K562 (cell line): ENCODE measurements around the gene NEXN. TPM values are rescaled to one million over a fixed set of nuclear protein-coding genes. Genes with fewer than 3 reads are reported as not detected.
A peak's percentile ranks its signal among the peaks of the same experiment; 100 is the strongest.

ENCODE experiments used
- ATAC-seq: fragments of 200-7000 bp; cut with Tn5 transposase; 3 replicates; pipeline ENCODE4 v1.9.1; 2020; ENCODE audit warnings: moderate library complexity
- BruUV-seq: library from RNA; stranded (reverse); fragments of 400-500 nt; replicated peaks from 2 replicates; lab custom pipeline; 2021; lab: Mats Ljungman, UMichigan
- CTCF ChIA-PET: fragments of 300-600 bp; formaldehyde crosslinking; extraction: SDS; loops from one replicate; lab custom pipeline; 2021; ENCODE audit warnings: low intra/inter-chr PET ratio; lab: Yijun Ruan, JAX
- POLR2A ChIA-PET: fragments of 300-600, 350-650 bp; sonication (Branson Sonifier 250); formaldehyde crosslinking; extraction: SDS; loops from one replicate; lab custom pipeline; 2021; ENCODE audit warnings: antibody characterized with exemption, inconsistent platforms; lab: Yijun Ruan, JAX
- DNase-seq, 4 experiments: peaks; one replicate each; pipeline versions ENCODE4 v3.0.0 to v3.0.0-alpha.2; 2011 to 2018; ENCODE audit warnings: low spot score in 3 of 4, mixed read lengths in 3 of 4; ENCODE audit errors: extremely low read depth in 1 of 4
- FAIRE-seq: peaks from 2 replicates; lab custom pipeline; 2011; peaks lifted over from hg19 to GRCh38; lab: Jason Lieb, UNC
- H2AFZ ChIP-seq: 2 replicates; pipeline ENCODE4 v1.6.0; 2011; ENCODE audit warnings: low read depth, low read length, control low read depth, inconsistent platforms
- H3K27ac ChIP-seq: fragments of 200-600 bp; 3 replicates; pipeline ENCODE4 v1.8.0; 2011; ENCODE audit warnings: low read depth, mild to moderate bottlenecking, control low read depth, inconsistent platforms, low read length, moderate library complexity, mixed read lengths; ENCODE audit errors: extremely low read depth
- H3K27me3 ChIP-seq, 2 experiments: fragments of 300-600 bp in 1 of 2; 2 replicates in 1 of 2; 3 replicates in 1 of 2; pipeline versions ENCODE4 v1.6.0 to v1.8.0; 2011; ENCODE audit warnings: inconsistent platforms in 2 of 2, low read length in 2 of 2, mild to moderate bottlenecking in 1 of 2, mixed read lengths in 1 of 2, moderate library complexity in 1 of 2; ENCODE audit not compliant: control insufficient read depth in 2 of 2, insufficient read depth in 2 of 2
- H3K36me3 ChIP-seq: fragments of 300-600 bp; 3 replicates; pipeline ENCODE4 v1.8.0; 2011; ENCODE audit warnings: mild to moderate bottlenecking, low read length, inconsistent platforms; ENCODE audit not compliant: control insufficient read depth, insufficient read depth
- H3K4me1 ChIP-seq, 2 experiments: fragments of 200-600 bp in 1 of 2; replicated peaks in 1 of 2; 2 replicates in 1 of 2; 3 replicates in 1 of 2; pipeline versions ENCODE4 v1.5.1 to v1.8.0; 2011; ENCODE audit warnings: inconsistent platforms in 2 of 2, low read length in 2 of 2, mild to moderate bottlenecking in 1 of 2, mixed read lengths in 1 of 2, moderate library complexity in 1 of 2; ENCODE audit not compliant: control insufficient read depth in 2 of 2, insufficient read depth in 2 of 2
- H3K4me2 ChIP-seq: 2 replicates; pipeline ENCODE4 v1.6.1; 2011; ENCODE audit warnings: low read length, control low read depth, inconsistent platforms, mixed read lengths; ENCODE audit not compliant: insufficient read depth
- H3K4me3 ChIP-seq: fragments of 200-600 bp; sonication (generic), shearing (Covaris generic); 2 replicates; pipeline ENCODE4 v1.5.1; 2016; ENCODE audit warnings: control low read depth, inconsistent platforms
- H3K79me2 ChIP-seq: fragments of 200-600 bp; 3 replicates; pipeline ENCODE4 v1.8.0; 2011; ENCODE audit warnings: low read length, inconsistent platforms; ENCODE audit not compliant: control insufficient read depth, insufficient read depth
- H3K9ac ChIP-seq, 2 experiments: 2 replicates each; pipeline versions ENCODE4 v1.6.0 to v1.6.1; 2011; ENCODE audit warnings: low read depth in 2 of 2, low read length in 2 of 2, control low read depth in 1 of 2, inconsistent platforms in 1 of 2, mild to moderate bottlenecking in 1 of 2, mixed read lengths in 1 of 2; ENCODE audit not compliant: insufficient read depth in 1 of 2
- H3K9me1 ChIP-seq: one replicate; pipeline ENCODE4 v1.6.0; 2011; ENCODE audit warnings: inconsistent platforms, mild to moderate bottlenecking, low read length, moderate library complexity; ENCODE audit not compliant: control insufficient read depth, insufficient read depth
- H3K9me3 ChIP-seq: replicated peaks from 2 replicates; pipeline ENCODE4 v1.5.1; 2011; ENCODE audit warnings: low read depth, low read length, inconsistent platforms; ENCODE audit not compliant: control insufficient read depth, insufficient read depth
- H4K20me1 ChIP-seq: replicated peaks from 2 replicates; pipeline ENCODE4 v1.6.1; 2011; ENCODE audit warnings: low read length, inconsistent platforms, mixed read lengths; ENCODE audit not compliant: control insufficient read depth, insufficient read depth
- ATF4 ChIP-seq: fragments of 450-650 bp; formaldehyde crosslinking; IDR thresholded peaks from 2 replicates; pipeline ENCODE4 v1.4.0; 2022; ENCODE audit warnings: mild to moderate bottlenecking, moderate library complexity
- HINFP ChIP-seq: fragments of 450-650 bp; conservative IDR thresholded peaks from 2 replicates; pipeline ENCODE4 v1.6.1; 2016; ENCODE audit warnings: missing genetic modification characterization, low read depth, mild to moderate bottlenecking, control low read depth, missing compliant biosample characterization
- KAT8 ChIP-seq: fragments of 450-650 bp; IDR thresholded peaks from 2 replicates; pipeline ENCODE4 v1.6.1; 2016; ENCODE audit warnings: low read depth, mild to moderate bottlenecking
- MTA1 ChIP-seq: fragments of 450-650 bp; IDR thresholded peaks from 2 replicates; pipeline ENCODE4 v1.6.1; 2017; ENCODE audit warnings: borderline replicate concordance
- PCBP2 ChIP-seq: fragments of 200-400 bp; formaldehyde crosslinking; IDR thresholded peaks from 2 replicates; pipeline ENCODE4 v1.6.1; 2018; ENCODE audit warnings: low read length, low read depth, mild to moderate bottlenecking, moderate library complexity; ENCODE audit not compliant: poor library complexity, severe bottlenecking
- PRPF4 ChIP-seq: fragments of 200-400 bp; formaldehyde crosslinking; IDR thresholded peaks from one replicate; pipeline ENCODE4 v1.6.1; 2017; ENCODE audit warnings: low read length, low read depth, mild to moderate bottlenecking; ENCODE audit not compliant: insufficient read depth, poor library complexity, severe bottlenecking
- RBM15 ChIP-seq: fragments of 200-400 bp; formaldehyde crosslinking; IDR thresholded peaks from 2 replicates; pipeline ENCODE4 v1.6.1; 2018; ENCODE audit warnings: mild to moderate bottlenecking, low read length, moderate library complexity; ENCODE audit not compliant: insufficient read depth
- ZNF24 ChIP-seq: fragments of 450-650 bp; IDR thresholded peaks from 2 replicates; pipeline ENCODE4 v1.6.1; 2016
- WGBS: fragments of 100-300 bp; shearing (Covaris generic); methylation state at CpG from one replicate; pipeline ENCODE4 v1.1.6; 2016; ENCODE audit warnings: low coverage, mixed read lengths; ENCODE audit not compliant: insufficient coverage; ENCODE audit errors: missing lambda C conversion rate; 5-methylcytosine and 5-hydroxymethylcytosine counted together
- in situ Hi-C: fragments of 300-500 bp; cut with MboI; formaldehyde crosslinking; loops from 4 replicates; pipeline ENCODE4 v1.15.0; 2018; ENCODE audit warnings: inconsistent platforms, mixed read lengths
- intact Hi-C: fragments of 100-400 bp; cut with micrococcal nuclease; formaldehyde crosslinking; loops from 2 replicates; pipeline ENCODE4 v1.14.2; 2022
- polyA plus RNA-seq, 8 experiments: library from polyadenylated mRNA; depleted of rRNA in 4 of 8; stranded (reverse) in 5 of 8; unstranded in 3 of 8; fragments of >200 nt; fragmentation: Nextera tagmentation in 2 of 8; fragmentation: Illumina TruSeq in 1 of 8; extraction: Ambion mirVana in 2 of 8; extraction: Trizol in 1 of 8; gene quantifications; 2 replicates each; pipeline versions ENCODE4 v1.2.1 to v1.2.3, GENCODE V29; 2011 to 2014; ENCODE audit warnings: inconsistent platforms in 1 of 8, missing spikeins in 1 of 8
- total RNA-seq, 7 experiments: library from RNA; depleted of rRNA in 6 of 7; stranded (reverse); fragments of >200 nt in 6 of 7; fragmentation: Illumina TruSeq in 2 of 7; extraction: Trizol in 2 of 7; gene quantifications; 2 replicates each; pipeline versions ENCODE4 v1.2.1 to v1.2.3, GENCODE V29; 2011 to 2021; ENCODE audit warnings: low replicate concordance in 1 of 7
- TF ChIP-seq, protein P1 (sequence below): fragments of 150-350 bp; IDR thresholded peaks from 2 replicates; pipeline ENCODE4 v1.6.1; 2014; ENCODE audit warnings: low read depth, mild to moderate bottlenecking, low read length, borderline replicate concordance
- TF ChIP-seq, protein P2 (sequence below): sonication (generic); formaldehyde crosslinking; IDR thresholded peaks from 2 replicates; pipeline ENCODE4 v1.8.0; 2022; ENCODE audit warnings: mild to moderate bottlenecking, missing genetic modification reagents
- TF ChIP-seq, protein P3 (sequence below): fragments of 450-650 bp; IDR thresholded peaks from 2 replicates; pipeline ENCODE4 v1.6.1; 2014; ENCODE audit warnings: low read depth, mild to moderate bottlenecking, moderate library complexity, borderline replicate concordance

Gene NEXN
- total and polyA plus RNA-seq, 9 of the 15 experiments (the other 6 are each of a cell fraction or from before 2014, with no cell fraction given), result 0.18 to 1.8 (median 0.76) TPM

GRCh38 chr1:77987919-77988318, 99.5 kb downstream of the NEXN start:
- Histone ChIP-seq H3K36me3 (peaks cover 26% of the 10 kb centered on the region), H2AFZ (no peak overlapping the region), H3K9me3 (no peaks in the 10 kb centered on the region), H3K27ac (no peak overlapping the region), H3K4me1 (no peaks in the 10 kb centered on the region; a peak in 2 of 5 replicates), H3K79me2 (peaks cover 67% of the 10 kb centered on the region), H3K9me1 (no peaks in the 10 kb centered on the region), H3K4me3 (no peak overlapping the region), H3K4me2 (no peak overlapping the region), H4K20me1 (no peaks in the 10 kb centered on the region; the same call in 1 of the 2 replicates), H3K27me3 (no peaks in the 10 kb centered on the region), H3K9ac (no peak overlapping the region)
- ChIA-PET CTCF (no interaction called here), POLR2A (interaction anchor here (2.0 to 9.1 kb wide), 2 partner anchors 9 to 14 kb away, joined by 9 to 118 read pairs; partner anchors contain the start of genes DNAJB4 and FUBP1)
- no peak for DNase-seq
- intact Hi-C loops, result no loop called here
- FAIRE-seq, result no peak
- ATAC-seq, result peak; percentile 46
- in situ Hi-C loops, result no loop called here
- no TSS peak for BruUV-seq
- WGBS, result 53% methylated on average over 2 of the region's 2 CpGs
- TF ChIP-seq, protein P1, sequence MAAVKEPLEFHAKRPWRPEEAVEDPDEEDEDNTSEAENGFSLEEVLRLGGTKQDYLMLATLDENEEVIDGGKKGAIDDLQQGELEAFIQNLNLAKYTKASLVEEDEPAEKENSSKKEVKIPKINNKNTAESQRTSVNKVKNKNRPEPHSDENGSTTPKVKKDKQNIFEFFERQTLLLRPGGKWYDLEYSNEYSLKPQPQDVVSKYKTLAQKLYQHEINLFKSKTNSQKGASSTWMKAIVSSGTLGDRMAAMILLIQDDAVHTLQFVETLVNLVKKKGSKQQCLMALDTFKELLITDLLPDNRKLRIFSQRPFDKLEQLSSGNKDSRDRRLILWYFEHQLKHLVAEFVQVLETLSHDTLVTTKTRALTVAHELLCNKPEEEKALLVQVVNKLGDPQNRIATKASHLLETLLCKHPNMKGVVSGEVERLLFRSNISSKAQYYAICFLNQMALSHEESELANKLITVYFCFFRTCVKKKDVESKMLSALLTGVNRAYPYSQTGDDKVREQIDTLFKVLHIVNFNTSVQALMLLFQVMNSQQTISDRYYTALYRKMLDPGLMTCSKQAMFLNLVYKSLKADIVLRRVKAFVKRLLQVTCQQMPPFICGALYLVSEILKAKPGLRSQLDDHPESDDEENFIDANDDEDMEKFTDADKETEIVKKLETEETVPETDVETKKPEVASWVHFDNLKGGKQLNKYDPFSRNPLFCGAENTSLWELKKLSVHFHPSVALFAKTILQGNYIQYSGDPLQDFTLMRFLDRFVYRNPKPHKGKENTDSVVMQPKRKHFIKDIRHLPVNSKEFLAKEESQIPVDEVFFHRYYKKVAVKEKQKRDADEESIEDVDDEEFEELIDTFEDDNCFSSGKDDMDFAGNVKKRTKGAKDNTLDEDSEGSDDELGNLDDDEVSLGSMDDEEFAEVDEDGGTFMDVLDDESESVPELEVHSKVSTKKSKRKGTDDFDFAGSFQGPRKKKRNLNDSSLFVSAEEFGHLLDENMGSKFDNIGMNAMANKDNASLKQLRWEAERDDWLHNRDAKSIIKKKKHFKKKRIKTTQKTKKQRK, result no peak
- TF ChIP-seq PCBP2 (no peak), ATF4 (CRISPR knock-in tag) (no peak), PRPF4 (no peak), ZNF24 (no peak), HINFP (tag) (no peak), RBM15 (no peak), KAT8 (no peak), MTA1 (no peak)
- TF ChIP-seq, protein P2, sequence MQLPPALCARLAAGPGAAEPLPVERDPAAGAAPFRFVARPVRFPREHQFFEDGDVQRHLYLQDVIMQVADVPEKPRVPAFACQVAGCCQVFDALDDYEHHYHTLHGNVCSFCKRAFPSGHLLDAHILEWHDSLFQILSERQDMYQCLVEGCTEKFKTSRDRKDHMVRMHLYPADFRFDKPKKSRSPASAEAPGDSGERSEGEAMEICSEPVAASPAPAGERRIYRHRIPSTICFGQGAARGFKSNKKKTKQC (CRISPR knock-in tag), result no peak
- TF ChIP-seq, protein P3, sequence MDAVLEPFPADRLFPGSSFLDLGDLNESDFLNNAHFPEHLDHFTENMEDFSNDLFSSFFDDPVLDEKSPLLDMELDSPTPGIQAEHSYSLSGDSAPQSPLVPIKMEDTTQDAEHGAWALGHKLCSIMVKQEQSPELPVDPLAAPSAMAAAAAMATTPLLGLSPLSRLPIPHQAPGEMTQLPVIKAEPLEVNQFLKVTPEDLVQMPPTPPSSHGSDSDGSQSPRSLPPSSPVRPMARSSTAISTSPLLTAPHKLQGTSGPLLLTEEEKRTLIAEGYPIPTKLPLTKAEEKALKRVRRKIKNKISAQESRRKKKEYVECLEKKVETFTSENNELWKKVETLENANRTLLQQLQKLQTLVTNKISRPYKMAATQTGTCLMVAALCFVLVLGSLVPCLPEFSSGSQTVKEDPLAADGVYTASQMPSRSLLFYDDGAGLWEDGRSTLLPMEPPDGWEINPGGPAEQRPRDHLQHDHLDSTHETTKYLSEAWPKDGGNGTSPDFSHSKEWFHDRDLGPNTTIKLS, result no peak
